Activated CD4-positive, alpha-beta T cell treated with anti-CD3 and anti-CD28 coated beads, Interleukin-2, amount 10 ng/mL, durations not matched to agents 7 days and 5 days (primary cell): ENCODE measurements around the gene CD101. TPM values are rescaled to one million over a fixed set of nuclear protein-coding genes. Genes with fewer than 3 reads are reported as not detected.
"Not testable (repeated sequence)": the region's sequence is repeated elsewhere in the genome, so short reads cannot be mapped to it uniquely, and the experiment has no call there.

Source experiments
- CTCF ChIA-PET: fragments of 350-600 bp; sonication (Branson Sonifier 250); formaldehyde crosslinking; loops from one replicate; lab custom pipeline; 2021; ENCODE audit warnings: antibody characterized with exemption; lab: Charles Lee
- POLR2A ChIA-PET: fragments of 350-600 bp; sonication (Branson Sonifier 250); formaldehyde crosslinking; loops from one replicate; lab custom pipeline; 2021; ENCODE audit warnings: antibody characterized with exemption; lab: Charles Lee
- DNase-seq: peaks from one replicate; pipeline ENCODE4 v3.0.0-alpha.2; 2020
- H3K27ac Mint-ChIP-seq: one replicate; pipeline ENCODE4 v1.8.0; 2021; ENCODE audit warnings: mild to moderate bottlenecking, moderate library complexity, mixed read lengths
- H3K27me3 Mint-ChIP-seq: one replicate; pipeline ENCODE4 v1.8.0; 2021; ENCODE audit warnings: mixed read lengths
- H3K36me3 Mint-ChIP-seq: one replicate; pipeline ENCODE4 v1.8.0; 2021; ENCODE audit warnings: low read depth, mixed read lengths
- H3K4me1 Mint-ChIP-seq: one replicate; pipeline ENCODE4 v1.8.0; 2021; ENCODE audit warnings: mixed read lengths
- H3K4me3 Mint-ChIP-seq: one replicate; pipeline ENCODE4 v1.8.0; 2021; ENCODE audit warnings: mild to moderate bottlenecking, moderate library complexity, mixed read lengths
- H3K9me3 Mint-ChIP-seq: one replicate; pipeline ENCODE4 v1.8.0; 2021; ENCODE audit warnings: mixed read lengths
- total RNA-seq, 2 experiments: library from RNA; stranded (reverse); gene quantifications; one replicate each; pipeline ENCODE4 v1.2.3, GENCODE V29; 2021

Gene CD101
- total RNA-seq, 2 experiments from 2014 or later, result 3.4 to 4.2 TPM

GRCh38 chr1:116971258-116971860 is 30.2 kb upstream of the CD101 start:
- Mint-ChIP-seq H3K4me3 (no peak overlapping the region), H3K27me3 (peaks cover 3% of the 10 kb centered on the region), H3K27ac (no peak overlapping the region), H3K9me3 (peaks cover 6% of the 10 kb centered on the region), H3K4me1 (no peaks in the 10 kb centered on the region), H3K36me3 (peaks cover 1% of the 10 kb centered on the region)
- ChIA-PET CTCF (interaction anchor here (1.4 to 1.6 kb wide), 3 partner anchors 11 to 18 kb away, joined by 3 to 4 read pairs (median 3); no protein-coding TSS in a partner anchor), POLR2A (no interaction called here)
- DNase-seq, result no peak

DNA sequence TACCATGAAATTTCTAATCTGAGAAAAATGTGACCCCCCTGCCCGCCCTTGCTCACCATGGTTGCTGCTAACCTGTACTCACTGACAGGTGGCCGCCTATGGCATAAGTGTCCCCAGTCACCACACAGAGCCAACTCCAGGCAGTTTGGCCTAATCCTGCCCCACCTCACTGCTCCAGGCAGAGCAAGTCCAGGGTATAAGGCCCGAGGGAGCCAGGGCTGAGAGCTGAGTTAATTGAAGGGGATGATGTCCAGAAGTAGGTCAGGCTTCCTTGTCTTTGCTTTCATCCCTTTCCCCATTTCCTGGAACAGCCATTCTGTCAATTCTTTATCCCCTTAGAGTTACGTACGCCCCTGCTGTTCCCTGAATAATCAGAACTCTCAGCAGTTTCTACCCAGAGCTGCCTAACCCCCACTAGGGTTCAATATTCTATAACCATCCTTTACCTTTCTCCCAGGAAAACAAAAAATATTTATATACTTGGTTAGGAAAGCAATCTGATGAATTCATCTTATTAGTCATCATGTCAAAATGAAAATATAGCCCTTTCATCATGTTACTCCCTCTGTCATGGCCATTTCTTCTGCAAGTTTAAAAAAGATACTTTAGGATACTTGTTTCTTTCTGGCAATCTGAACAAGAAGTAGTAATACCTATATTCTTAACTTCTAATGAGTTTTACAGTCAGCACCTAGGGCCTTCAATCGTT is 29.4 kb upstream of the CD101 start:
- Mint-ChIP-seq H3K27ac (no peak overlapping the region), H3K36me3 (peaks cover 2% of the 10 kb centered on the region), H3K27me3 (peaks cover 4% of the 10 kb centered on the region), H3K4me3 (no peak overlapping the region), H3K4me1 (no peaks in the 10 kb centered on the region), H3K9me3 (peaks cover 6% of the 10 kb centered on the region)
- no peak for DNase-seq
- POLR2A ChIA-PET, result no interaction called here
- CTCF ChIA-PET, result interaction anchor here (1.4 to 1.6 kb wide), 4 partner anchors 10 to 24 kb away, joined by 3 to 4 read pairs (median 4); no protein-coding TSS in a partner anchor

- H3K27ac Mint-ChIP-seq, result no peak overlapping the region
- H3K4me3 Mint-ChIP-seq, result no peak overlapping the region
- CTCF ChIA-PET, result interaction anchor here (1.3 to 1.6 kb wide), 4 partner anchors 10 to 95 kb away, joined by 3 to 4 read pairs (median 4); no protein-coding TSS in a partner anchor
- peaks cover 4% of the 10 kb centered on the region for H3K36me3 Mint-ChIP-seq
- peaks cover 6% of the 10 kb centered on the region for H3K9me3 Mint-ChIP-seq
- POLR2A ChIA-PET, result no interaction called here
- peaks cover 7% of the 10 kb centered on the region for H3K27me3 Mint-ChIP-seq
- no peak for DNase-seq
- no peaks in the 10 kb centered on the region for H3K4me1 Mint-ChIP-seq
Measured at GRCh38 chr1:116972674-116973030, 28.9 kb upstream of the CD101 start.

DNA sequence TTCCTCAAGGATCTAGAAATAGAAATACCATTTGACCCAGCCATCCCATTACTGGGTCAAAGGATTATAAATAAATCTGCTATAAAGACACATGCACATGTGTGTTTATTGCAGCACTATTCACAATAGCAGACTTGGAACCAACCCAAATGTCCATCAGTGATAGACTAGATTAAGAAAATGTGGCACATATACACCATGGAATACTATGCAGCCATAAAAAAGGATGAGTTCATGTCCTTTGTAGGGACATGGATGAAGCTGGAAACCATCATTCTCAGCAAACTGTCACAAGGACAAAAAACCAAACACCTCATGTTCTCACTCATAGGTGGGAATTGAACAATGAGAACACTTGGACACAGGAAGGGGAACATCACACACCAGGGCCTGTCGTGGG is 21.3 kb upstream of the CD101 start:
- H3K27ac Mint-ChIP-seq, POLR2A ChIA-PET, DNase-seq, H3K36me3 Mint-ChIP-seq, H3K4me1 Mint-ChIP-seq, H3K4me3 Mint-ChIP-seq, H3K27me3 Mint-ChIP-seq: not testable (repeated sequence)
- peaks cover 10% of the 10 kb centered on the region for H3K9me3 Mint-ChIP-seq
- CTCF ChIA-PET, result interaction anchor here (0.9 kb wide), 1 partner anchor 155 kb away, joined by 3 read pairs; no protein-coding TSS in a partner anchor

GRCh38 chr1:116981521-116982037 is 20.0 kb upstream of the CD101 start:
- DNase-seq, result no peak
- ChIA-PET CTCF (interaction anchor here (0.9 to 1.2 kb wide), 3 partner anchors 10 to 156 kb away, joined by 3 to 5 read pairs (median 4); no protein-coding TSS in a partner anchor), POLR2A (no interaction called here)
- H3K4me3 Mint-ChIP-seq, result no peak overlapping the region
- H3K9me3 Mint-ChIP-seq, result peaks cover 4% of the 10 kb centered on the region
- peaks cover 3% of the 10 kb centered on the region for H3K36me3 Mint-ChIP-seq
- H3K4me1 Mint-ChIP-seq, result peaks cover 10% of the 10 kb centered on the region
- peak overlapping the region; percentile 21 for H3K27ac Mint-ChIP-seq
- H3K27me3 Mint-ChIP-seq, result peaks cover 4% of the 10 kb centered on the region

- H3K9me3 Mint-ChIP-seq, result peaks cover 4% of the 10 kb centered on the region
- H3K4me1 Mint-ChIP-seq, result peaks cover 19% of the 10 kb centered on the region
- ChIA-PET POLR2A (no interaction called here), CTCF (interaction anchor here (1.1 to 1.2 kb wide), 2 partner anchors 11 to 14 kb away, joined by 4 to 5 read pairs; no protein-coding TSS in a partner anchor)
- no peaks in the 10 kb centered on the region for H3K27me3 Mint-ChIP-seq
- H3K36me3 Mint-ChIP-seq, result peaks cover 2% of the 10 kb centered on the region
- H3K4me3 Mint-ChIP-seq, result no peak overlapping the region
- no peak overlapping the region for H3K27ac Mint-ChIP-seq
- no peak for DNase-seq
Measured at GRCh38 chr1:116982319-116983004, 19.1 kb upstream of the CD101 start.

GRCh38 chr1:116983112-116983511 is 18.4 kb upstream of the CD101 start:
- Mint-ChIP-seq H3K4me3 (no peak overlapping the region), H3K36me3 (peaks cover 2% of the 10 kb centered on the region), H3K27me3 (no peaks in the 10 kb centered on the region), H3K4me1 (peaks cover 24% of the 10 kb centered on the region), H3K9me3 (peaks cover 4% of the 10 kb centered on the region), H3K27ac (no peak overlapping the region)
- ChIA-PET POLR2A (no interaction called here), CTCF (interaction anchor here (1.2 kb wide), 1 partner anchor 11 kb away, joined by 4 read pairs; no protein-coding TSS in a partner anchor)
- DNase-seq, result no peak

DNA sequence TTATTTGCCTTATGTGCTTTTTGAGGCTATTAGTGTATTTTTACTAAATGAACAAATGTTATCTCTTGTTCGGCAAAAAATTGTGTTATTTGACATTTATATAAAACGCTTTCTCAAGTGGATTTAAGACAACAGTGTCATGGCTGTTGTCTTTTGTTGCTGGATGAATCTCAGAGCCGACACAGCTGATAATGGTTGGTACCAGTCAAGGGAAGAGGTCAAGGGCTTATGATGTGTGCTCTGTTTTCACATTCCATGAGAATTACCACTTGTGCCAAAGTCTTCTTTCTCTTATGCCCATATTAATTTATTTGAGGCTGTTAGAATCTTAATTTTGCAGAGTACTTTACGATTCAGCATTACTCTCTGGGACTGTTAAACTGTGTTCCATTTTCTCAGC is 17.9 kb upstream of the CD101 start:
- DNase-seq, result no peak
- Mint-ChIP-seq H3K9me3 (peaks cover 4% of the 10 kb centered on the region), H3K27me3 (no peaks in the 10 kb centered on the region), H3K4me3 (no peak overlapping the region), H3K27ac (no peak overlapping the region), H3K4me1 (peaks cover 28% of the 10 kb centered on the region), H3K36me3 (peaks cover 6% of the 10 kb centered on the region)
- ChIA-PET CTCF (interaction anchor here (0.7 kb wide), 1 partner anchor 29 kb away, joined by 3 read pairs; no protein-coding TSS in a partner anchor), POLR2A (no interaction called here)

DNA sequence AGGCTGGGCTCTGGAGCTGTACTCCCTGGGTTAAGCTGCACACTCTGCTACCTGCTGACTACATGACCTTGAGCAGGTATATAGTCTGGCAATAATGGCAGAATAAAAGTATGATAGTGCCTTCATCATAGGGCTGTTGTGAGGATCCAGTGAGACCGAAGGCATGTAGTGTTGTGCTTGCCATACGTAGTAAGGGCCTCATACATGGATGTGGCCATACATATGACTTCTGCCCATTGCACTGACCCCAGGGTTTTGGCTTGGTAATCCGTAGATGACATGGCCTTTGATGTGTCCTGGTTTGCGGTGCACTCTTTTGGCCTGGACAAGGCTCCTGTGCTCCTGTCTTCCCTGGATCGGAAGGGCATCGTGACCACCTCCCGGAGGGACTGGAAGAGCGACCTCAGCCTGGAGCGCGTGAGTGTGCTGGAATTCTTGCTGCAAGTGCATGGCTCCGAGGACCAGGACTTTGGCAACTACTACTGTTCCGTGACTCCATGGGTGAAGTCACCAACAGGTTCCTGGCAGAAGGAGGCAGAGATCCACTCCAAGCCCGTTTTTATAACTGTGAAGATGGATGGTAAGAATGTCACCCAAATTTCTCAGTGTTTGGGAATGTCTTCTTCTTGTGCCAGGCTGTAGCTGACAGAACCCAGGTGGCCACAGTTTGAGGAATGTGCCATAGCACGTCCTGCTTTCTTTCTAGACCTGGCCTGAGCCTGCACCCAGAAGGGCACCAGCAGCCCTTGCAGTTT is 17.0 kb upstream of the CD101 start:
- Mint-ChIP-seq H3K4me1 (peaks cover 29% of the 10 kb centered on the region), H3K36me3 (peaks cover 6% of the 10 kb centered on the region), H3K27me3 (no peaks in the 10 kb centered on the region), H3K4me3 (no peak overlapping the region), H3K9me3 (peaks cover 4% of the 10 kb centered on the region), H3K27ac (no peak overlapping the region)
- ChIA-PET POLR2A (no interaction called here), CTCF (interaction anchor here (0.5 to 2.8 kb wide), 6 partner anchors 11 to 101 kb away, joined by 3 to 10 read pairs (median 4); no protein-coding TSS in a partner anchor)
- no peak for DNase-seq

DNA sequence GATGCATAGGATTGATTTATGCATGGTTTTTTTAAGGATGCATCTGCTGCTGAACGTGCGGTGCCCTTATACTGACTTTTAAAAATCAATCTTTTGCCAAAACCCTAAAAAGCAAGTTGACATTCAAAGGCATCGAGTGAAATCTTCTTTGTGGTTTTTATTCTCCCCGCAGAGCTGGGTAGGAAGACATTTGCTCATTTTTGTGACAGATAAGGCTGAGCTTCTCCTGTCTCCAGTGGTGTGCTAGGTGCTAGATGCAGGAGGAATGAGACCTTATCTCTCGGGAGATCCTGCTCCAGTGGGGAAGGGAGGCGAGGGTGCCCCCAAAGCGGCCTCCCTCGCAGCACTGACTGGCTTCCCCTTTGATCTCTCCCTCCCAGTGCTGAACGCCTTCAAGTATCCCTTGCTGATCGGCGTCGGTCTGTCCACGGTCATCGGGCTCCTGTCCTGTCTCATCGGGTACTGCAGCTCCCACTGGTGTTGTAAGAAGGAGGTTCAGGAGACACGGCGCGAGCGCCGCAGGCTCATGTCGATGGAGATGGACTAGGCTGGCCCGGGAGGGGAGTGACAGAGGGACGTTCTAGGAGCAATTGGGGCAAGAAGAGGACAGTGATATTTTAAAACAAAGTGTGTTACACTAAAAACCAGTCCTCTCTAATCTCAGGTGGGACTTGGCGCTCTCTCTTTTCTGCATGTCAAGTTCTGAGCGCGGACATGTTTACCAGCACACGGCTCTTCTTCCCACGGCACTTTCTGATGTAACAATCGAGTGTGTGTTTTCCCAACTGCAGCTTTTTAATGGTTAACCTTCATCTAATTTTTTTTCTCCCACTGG is 14.9 kb upstream of the CD101 start:
- Mint-ChIP-seq H3K27me3 (no peaks in the 10 kb centered on the region), H3K36me3 (peaks cover 7% of the 10 kb centered on the region), H3K4me1 (peaks cover 38% of the 10 kb centered on the region), H3K9me3 (no peaks in the 10 kb centered on the region), H3K27ac (peak overlapping the region; percentile 94), H3K4me3 (peak overlapping the region; percentile 53)
- POLR2A ChIA-PET, result no interaction called here
- DNase-seq, result peak; percentile 24
- CTCF ChIA-PET, result interaction anchor here (1.1 to 2.8 kb wide), 5 partner anchors 9 to 71 kb away, joined by 3 to 10 read pairs (median 4); no protein-coding TSS in a partner anchor

GRCh38 chr1:116987256-116987555 is 14.4 kb upstream of the CD101 start:
- H3K4me1 Mint-ChIP-seq, result peaks cover 44% of the 10 kb centered on the region
- peak; percentile 74 for DNase-seq
- no peaks in the 10 kb centered on the region for H3K27me3 Mint-ChIP-seq
- ChIA-PET POLR2A (no interaction called here), CTCF (interaction anchor here (1.1 to 2.8 kb wide), 3 partner anchors 9 to 22 kb away, joined by 3 to 10 read pairs (median 3); no protein-coding TSS in a partner anchor)
- H3K36me3 Mint-ChIP-seq, result peaks cover 8% of the 10 kb centered on the region
- H3K9me3 Mint-ChIP-seq, result no peaks in the 10 kb centered on the region
- peak overlapping the region; percentile 94 for H3K27ac Mint-ChIP-seq
- H3K4me3 Mint-ChIP-seq, result peak overlapping the region; percentile 53
